ENCODE results near the gene PRR29. TPM values are rescaled to one million over a fixed set of nuclear protein-coding genes. Genes with fewer than 3 reads are reported as not detected.

PRR29 gene
- polyA plus RNA-seq, 1 donor from 2014 or later, result 2.8 TPM

- no peaks in the 10 kb centered on the region for H3K9me2 ChIP-seq (ENCODE audit: insufficient read depth, low read length)
- no peak for TF ChIP-seq POLR2AphosphoS5 (IDR thresholded peaks at IDR 0.05)
- TF ChIP-seq EP300 (conservative IDR thresholded peaks at IDR 0.05; ENCODE audit: poor library complexity, severe bottlenecking), result no peak
- TF ChIP-seq TAF1 (IDR thresholded peaks at IDR 0.05; ENCODE audit: low read depth), result no peak
- TF ChIP-seq, protein P1, sequence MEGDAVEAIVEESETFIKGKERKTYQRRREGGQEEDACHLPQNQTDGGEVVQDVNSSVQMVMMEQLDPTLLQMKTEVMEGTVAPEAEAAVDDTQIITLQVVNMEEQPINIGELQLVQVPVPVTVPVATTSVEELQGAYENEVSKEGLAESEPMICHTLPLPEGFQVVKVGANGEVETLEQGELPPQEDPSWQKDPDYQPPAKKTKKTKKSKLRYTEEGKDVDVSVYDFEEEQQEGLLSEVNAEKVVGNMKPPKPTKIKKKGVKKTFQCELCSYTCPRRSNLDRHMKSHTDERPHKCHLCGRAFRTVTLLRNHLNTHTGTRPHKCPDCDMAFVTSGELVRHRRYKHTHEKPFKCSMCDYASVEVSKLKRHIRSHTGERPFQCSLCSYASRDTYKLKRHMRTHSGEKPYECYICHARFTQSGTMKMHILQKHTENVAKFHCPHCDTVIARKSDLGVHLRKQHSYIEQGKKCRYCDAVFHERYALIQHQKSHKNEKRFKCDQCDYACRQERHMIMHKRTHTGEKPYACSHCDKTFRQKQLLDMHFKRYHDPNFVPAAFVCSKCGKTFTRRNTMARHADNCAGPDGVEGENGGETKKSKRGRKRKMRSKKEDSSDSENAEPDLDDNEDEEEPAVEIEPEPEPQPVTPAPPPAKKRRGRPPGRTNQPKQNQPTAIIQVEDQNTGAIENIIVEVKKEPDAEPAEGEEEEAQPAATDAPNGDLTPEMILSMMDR (IDR thresholded peaks at IDR 0.05; ENCODE audit: poor library complexity, severe bottlenecking), result no peak
- TF ChIP-seq RAD21 (conservative IDR thresholded peaks at IDR 0.05), result no peak
- no peak for TF ChIP-seq EZH2 (IDR thresholded peaks at IDR 0.05; ENCODE audit: borderline replicate concordance, insufficient read depth, low read length, poor library complexity, severe bottlenecking)
- H3K27me3 ChIP-seq (ENCODE audit: insufficient read depth, low read depth, low read length), result no peaks in the 10 kb centered on the region
- no peak overlapping the region for H3K27ac ChIP-seq (ENCODE audit: low read length)
- no peaks in the 10 kb centered on the region for H4K20me1 ChIP-seq (ENCODE audit: insufficient read depth)
- H3K4me3 ChIP-seq (ENCODE audit: low read length), result no peak overlapping the region
- no peak overlapping the region for H3K4me2 ChIP-seq (ENCODE audit: low read length)
- H3K9me3 ChIP-seq (ENCODE audit: low read length), result no peaks in the 10 kb centered on the region
- no peak overlapping the region for H2AFZ ChIP-seq (ENCODE audit: low read depth, low read length)
- H3K9ac ChIP-seq (ENCODE audit: low read length), result no peak overlapping the region
- no peaks in the 10 kb centered on the region for H3K36me3 ChIP-seq (ENCODE audit: insufficient read depth, low read length)
- no peaks in the 10 kb centered on the region for H3F3A ChIP-seq (ENCODE audit: insufficient read depth, low read length, poor library complexity, severe bottlenecking)
- H3K79me2 ChIP-seq (replicated peaks; ENCODE audit: insufficient read depth, low read length), result no peaks in the 10 kb centered on the region
Measured at GRCh38 chr17:63975541-63976092, 22.5 kb upstream of the PRR29 start.

DNA sequence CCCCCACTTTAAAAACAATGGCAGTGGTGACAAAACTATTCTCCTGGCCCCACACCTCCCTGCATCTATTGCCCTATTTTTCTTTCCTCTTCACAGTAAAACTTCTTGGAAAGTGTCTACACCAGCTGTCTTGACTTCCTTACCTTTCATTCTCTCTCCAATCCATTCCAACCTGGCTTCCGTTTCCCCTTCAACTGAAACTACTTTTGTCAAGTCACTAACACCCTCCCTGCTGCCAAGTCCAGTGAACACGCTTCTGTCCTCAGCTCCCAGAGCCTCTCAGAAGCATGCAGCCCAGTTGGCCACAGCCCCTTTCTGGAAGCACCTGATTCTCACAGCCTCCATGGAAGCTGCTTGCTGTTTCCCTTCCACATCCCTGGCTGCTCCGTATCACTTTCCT lies 21.4 kb upstream of the PRR29 start:
- no peak overlapping the region for H3K9ac ChIP-seq (ENCODE audit: low read length)
- H3K9me3 ChIP-seq (ENCODE audit: low read length), result no peaks in the 10 kb centered on the region
- no peak overlapping the region for H3K4me3 ChIP-seq (ENCODE audit: low read length)
- TF ChIP-seq RAD21 (conservative IDR thresholded peaks at IDR 0.05) (no peak), SMC3 (conservative IDR thresholded peaks at IDR 0.05; ENCODE audit: poor library complexity) (no peak), EZH2 (IDR thresholded peaks at IDR 0.05; ENCODE audit: borderline replicate concordance, insufficient read depth, low read length, poor library complexity, severe bottlenecking) (no peak), REST (IDR thresholded peaks at IDR 0.05; ENCODE audit: borderline replicate concordance) (no peak), MXI1 (conservative IDR thresholded peaks at IDR 0.05; ENCODE audit: poor library complexity, severe bottlenecking) (no peak), EP300 (conservative IDR thresholded peaks at IDR 0.05; ENCODE audit: poor library complexity, severe bottlenecking) (no peak), TAF1 (IDR thresholded peaks at IDR 0.05; ENCODE audit: low read depth) (no peak), POLR2AphosphoS5 (IDR thresholded peaks at IDR 0.05) (no peak)
- TF ChIP-seq, protein P1 (IDR thresholded peaks at IDR 0.05; ENCODE audit: poor library complexity, severe bottlenecking), result no peak
- no peaks in the 10 kb centered on the region for H3K79me2 ChIP-seq (replicated peaks; ENCODE audit: insufficient read depth, low read length)
- H2AFZ ChIP-seq (ENCODE audit: low read depth, low read length), result no peak overlapping the region
- no peaks in the 10 kb centered on the region for H3K27me3 ChIP-seq (ENCODE audit: insufficient read depth, low read depth, low read length)
- H3K36me3 ChIP-seq (ENCODE audit: insufficient read depth, low read length), result no peaks in the 10 kb centered on the region
- H3K27ac ChIP-seq (ENCODE audit: low read length), result no peak overlapping the region
- no peaks in the 10 kb centered on the region for H3K9me2 ChIP-seq (ENCODE audit: insufficient read depth, low read length)
- H3F3A ChIP-seq (ENCODE audit: insufficient read depth, low read length, poor library complexity, severe bottlenecking), result no peaks in the 10 kb centered on the region
- H3K4me2 ChIP-seq (ENCODE audit: low read length), result no peak overlapping the region
- no peaks in the 10 kb centered on the region for H4K20me1 ChIP-seq (ENCODE audit: insufficient read depth)
